Breast epithelium (tissue), 3 donors: ENCODE results near the gene ASB9.

Experiments used
- POLR2AphosphoS5 ChIP-seq, 3 donors: sonication (generic); formaldehyde crosslinking; IDR thresholded peaks; one replicate each; pipeline ENCODE4 v1.6.1; 2017; ENCODE audit warnings: antibody characterized with exemption in 3 of 3
- TF ChIP-seq, protein P1 (sequence below), 3 donors: fragments of 450-650 bp; IDR thresholded peaks; one replicate each; pipeline ENCODE4 v1.5.1; 2016 to 2017; ENCODE audit warnings: antibody characterized with exemption in 3 of 3, mild to moderate bottlenecking in 3 of 3, moderate library complexity in 3 of 3

- no peak for TF ChIP-seq POLR2AphosphoS5 (IDR thresholded peaks at IDR 0.05)
- TF ChIP-seq, protein P1, sequence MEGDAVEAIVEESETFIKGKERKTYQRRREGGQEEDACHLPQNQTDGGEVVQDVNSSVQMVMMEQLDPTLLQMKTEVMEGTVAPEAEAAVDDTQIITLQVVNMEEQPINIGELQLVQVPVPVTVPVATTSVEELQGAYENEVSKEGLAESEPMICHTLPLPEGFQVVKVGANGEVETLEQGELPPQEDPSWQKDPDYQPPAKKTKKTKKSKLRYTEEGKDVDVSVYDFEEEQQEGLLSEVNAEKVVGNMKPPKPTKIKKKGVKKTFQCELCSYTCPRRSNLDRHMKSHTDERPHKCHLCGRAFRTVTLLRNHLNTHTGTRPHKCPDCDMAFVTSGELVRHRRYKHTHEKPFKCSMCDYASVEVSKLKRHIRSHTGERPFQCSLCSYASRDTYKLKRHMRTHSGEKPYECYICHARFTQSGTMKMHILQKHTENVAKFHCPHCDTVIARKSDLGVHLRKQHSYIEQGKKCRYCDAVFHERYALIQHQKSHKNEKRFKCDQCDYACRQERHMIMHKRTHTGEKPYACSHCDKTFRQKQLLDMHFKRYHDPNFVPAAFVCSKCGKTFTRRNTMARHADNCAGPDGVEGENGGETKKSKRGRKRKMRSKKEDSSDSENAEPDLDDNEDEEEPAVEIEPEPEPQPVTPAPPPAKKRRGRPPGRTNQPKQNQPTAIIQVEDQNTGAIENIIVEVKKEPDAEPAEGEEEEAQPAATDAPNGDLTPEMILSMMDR (IDR thresholded peaks at IDR 0.05), result no peak
These were observed 52.7 kb downstream of the ASB9 start for GRCh38 chrX:15217161-15217560.
